Vagina (tissue), 2 donors: ENCODE measurements around the gene TOR3A.

Source experiments
- CTCF ChIP-seq, 3 experiments: fragments of 450-650 bp in 2 of 3; fragments of 200-600 bp in 1 of 3; sonication (generic) in 1 of 3; IDR thresholded peaks; one replicate each; pipeline ENCODE4 v1.5.1; 2017 to 2019; ENCODE audit warnings: antibody characterized with exemption in 3 of 3, mild to moderate bottlenecking in 2 of 3, moderate library complexity in 2 of 3
- POLR2AphosphoS5 ChIP-seq, 2 donors: sonication (generic); formaldehyde crosslinking; IDR thresholded peaks; one replicate each; pipeline ENCODE4 v1.9.0; 2017; ENCODE audit warnings: antibody characterized with exemption in 2 of 2, mild to moderate bottlenecking in 2 of 2, low read depth in 1 of 2; ENCODE audit not compliant: insufficient read depth in 1 of 2

DNA sequence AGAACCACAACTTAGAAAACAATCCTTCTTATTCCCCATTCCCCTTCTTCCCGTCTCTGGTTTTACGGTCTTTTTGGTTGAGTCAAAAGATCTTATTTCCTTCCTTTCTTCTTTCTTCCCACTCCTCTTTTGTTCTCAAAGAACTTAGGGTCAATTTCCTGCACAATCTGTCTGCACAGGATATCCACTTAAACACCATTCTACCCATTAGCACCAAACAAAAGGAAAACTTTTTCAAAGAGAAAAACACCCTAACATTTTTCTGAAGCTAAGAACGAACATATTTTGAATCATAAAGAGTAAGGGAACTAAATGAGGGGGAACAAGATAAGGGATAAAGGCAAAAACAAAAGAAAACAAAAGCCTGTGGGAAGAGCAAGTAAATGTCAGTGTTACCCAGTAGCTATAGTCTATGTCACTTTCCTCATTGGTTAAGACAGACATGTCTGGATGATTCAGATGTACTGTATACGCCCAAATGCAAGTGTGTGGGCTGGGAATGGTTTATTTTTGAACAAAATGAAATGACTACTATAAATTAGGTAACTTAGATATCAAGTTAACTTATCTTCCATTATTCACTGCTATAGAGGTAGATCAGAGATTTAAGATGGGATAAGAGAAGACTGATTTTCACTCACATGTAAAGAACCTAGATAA is 59.9 kb downstream of the TOR3A start:
- TF ChIP-seq CTCF (IDR thresholded peaks at IDR 0.05) (no peak), POLR2AphosphoS5 (IDR thresholded peaks at IDR 0.05; ENCODE audit: insufficient read depth in 1 of 2, low read depth in 1 of 2) (no peak)
